GM19240 (cell line): ENCODE results near the gene WWOX.
"Not testable (repeated sequence)": the region's sequence is repeated elsewhere in the genome, so short reads cannot be mapped to it uniquely, and the experiment has no call there.

Source experiments
- DNase-seq: peaks from one replicate; pipeline ENCODE4 v3.0.0; 2011; ENCODE audit warnings: low spot score; ENCODE audit not compliant: insufficient read length

The WWOX gene

GRCh38 chr16:78597809-78598570 lies 498.5 kb downstream of the WWOX start:
- DNase-seq, result no peak

DNA sequence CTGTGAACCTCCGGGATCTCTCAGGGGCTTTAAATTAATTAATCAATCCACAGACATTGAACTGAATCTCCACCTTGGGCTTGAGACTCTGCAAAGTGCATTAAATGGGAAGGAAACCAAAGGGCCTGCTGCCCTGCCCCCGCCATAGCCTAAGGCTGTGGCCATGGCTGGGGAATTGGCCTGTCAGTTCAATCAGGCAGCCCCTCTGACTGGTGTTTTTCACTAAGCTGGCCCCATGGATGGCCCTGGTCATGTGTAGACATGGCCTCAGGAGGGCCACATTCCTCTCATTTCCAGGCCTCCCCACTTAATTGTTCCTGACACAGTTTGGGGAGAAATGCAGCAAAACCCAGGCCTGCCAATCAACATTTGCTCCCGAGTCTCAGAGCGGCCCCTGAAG lies 499.8 kb downstream of the WWOX start:
- no peak for DNase-seq

- not testable (repeated sequence) for DNase-seq
Measured at GRCh38 chr16:78604423-78605062, 505.1 kb downstream of the WWOX start.

DNA sequence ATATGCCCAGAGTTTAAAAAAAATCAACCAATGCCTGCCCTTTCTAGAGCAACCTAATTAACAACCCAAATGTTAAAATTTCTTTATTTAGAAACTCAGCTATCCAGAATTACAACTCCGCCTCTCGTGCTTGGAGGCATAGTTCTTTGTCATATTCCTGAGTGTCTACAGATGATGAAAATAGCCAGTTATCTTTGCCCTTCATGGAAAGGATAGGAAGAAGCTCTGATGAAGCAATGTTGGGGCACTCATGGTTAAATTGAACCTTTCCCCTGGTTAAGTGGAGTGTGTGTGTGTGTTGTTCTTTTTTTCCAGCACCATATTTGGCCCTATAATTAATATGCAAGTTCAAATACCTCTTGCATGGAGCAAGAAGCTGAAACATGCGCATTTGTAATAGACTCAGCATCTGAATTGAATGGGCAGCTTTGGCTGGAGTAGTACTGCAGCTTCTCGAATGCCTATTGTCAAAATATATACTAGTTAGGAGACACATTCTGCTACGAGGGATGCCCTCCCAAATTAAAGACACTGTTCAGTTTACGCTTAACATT lies 506.2 kb downstream of the WWOX start:
- DNase-seq, result no peak

DNA sequence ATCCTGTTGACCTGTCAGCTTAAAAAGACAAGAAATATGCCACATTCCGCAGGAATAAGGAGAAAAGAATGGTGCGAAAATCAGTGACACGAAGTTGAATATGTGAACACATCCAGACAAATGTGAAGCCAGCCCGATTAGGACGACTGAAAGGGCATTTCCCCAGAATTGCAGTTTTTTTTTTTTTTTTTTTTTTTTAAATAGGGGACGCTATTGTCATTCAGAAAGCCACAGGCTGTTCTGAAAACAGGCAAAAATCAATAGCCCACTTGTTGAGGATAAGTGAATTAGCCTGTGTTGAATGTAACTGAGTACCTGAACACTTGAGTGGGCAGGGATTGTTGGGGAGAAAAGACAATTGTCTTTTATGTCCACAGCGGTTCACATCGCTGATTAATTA lies 507.1 kb downstream of the WWOX start:
- no peak for DNase-seq

GRCh38 chr16:78607022-78607421 lies 507.6 kb downstream of the WWOX start:
- no peak for DNase-seq

GRCh38 chr16:78607465-78607864 lies 508.0 kb downstream of the WWOX start:
- DNase-seq, result no peak

DNA sequence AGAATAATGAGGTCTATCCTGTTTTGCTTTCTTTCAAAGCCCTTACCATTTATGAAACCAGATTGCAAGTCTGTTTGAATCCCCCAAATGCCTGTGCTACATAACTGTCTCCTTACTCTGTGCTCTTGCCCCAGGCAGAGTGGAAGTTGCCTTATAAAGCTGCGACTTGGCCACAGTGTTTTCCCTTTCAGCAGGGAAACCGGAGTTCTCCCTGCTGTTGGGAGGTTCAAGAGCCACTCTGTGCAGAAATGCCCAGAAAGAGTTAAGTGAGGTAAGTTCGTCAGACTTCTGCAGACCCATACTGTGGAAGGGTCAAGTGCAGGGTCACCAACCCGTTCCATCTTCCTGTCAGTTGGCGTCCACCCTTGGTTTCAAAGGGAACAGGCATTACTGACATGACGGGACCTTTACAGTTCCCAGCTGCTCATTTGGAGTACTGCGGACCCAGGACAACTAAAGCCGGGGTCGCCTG lies 508.9 kb downstream of the WWOX start:
- no peak for DNase-seq

DNA sequence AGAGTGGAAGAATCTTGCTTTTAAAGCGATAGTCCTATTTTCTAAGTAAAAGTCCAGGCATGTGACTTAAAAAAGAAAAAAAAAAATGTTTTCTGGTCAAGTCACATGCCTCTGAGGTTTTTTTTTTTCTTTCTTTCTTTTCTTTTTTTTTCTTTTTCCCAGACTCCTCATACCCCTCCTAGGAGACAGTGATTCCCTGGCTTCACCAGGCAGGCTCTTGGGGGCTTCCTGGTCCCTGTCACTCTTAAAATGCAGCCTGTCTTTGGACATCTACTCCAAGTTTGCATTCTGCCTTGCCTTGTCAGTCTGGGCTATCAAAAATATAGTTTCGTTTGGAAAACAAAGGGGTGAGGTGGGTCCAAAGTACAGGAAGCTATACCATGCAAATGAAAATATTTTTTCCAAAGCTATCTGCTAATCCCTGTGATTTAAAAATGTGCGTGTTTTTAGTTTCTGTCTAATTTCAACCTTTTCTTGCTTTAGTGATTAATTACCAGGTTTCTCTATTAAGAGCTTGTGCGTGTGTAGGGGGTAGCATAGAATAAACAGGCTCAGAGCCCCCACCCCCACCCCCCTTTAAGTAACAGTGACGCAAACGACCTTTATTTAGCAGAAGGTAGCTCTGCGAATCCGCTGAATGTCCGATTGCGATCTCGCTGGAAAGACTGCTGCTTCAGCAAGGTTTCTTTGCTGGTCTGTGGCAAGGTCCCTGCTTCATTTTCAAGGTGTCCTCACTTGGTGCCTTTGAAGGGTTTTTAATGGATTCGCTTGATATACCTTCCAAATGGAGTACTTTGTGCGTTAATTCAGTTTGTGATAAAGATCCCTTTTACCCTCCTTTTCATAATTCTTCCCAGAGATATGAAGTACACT lies 510.2 kb downstream of the WWOX start:
- no peak for DNase-seq

DNA sequence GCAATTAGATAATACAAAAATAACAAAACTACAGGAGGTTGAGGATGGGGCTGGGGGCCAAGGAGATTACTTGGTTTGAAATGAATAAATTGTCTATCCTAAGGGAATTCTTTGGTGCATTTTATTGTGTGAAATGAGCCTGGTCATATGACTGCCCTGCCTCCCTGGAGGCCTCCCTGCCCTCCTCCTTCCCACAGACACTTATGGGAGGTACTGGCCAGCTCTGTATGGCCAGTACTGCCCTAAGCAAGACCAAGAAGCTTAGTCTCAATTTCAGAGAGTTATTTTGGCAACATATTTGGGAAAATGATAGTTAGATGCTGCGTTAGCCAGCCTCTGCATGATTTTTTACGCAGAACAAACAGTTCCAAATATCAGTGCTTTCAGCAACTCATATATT lies 511.9 kb downstream of the WWOX start:
- no peak for DNase-seq

DNA sequence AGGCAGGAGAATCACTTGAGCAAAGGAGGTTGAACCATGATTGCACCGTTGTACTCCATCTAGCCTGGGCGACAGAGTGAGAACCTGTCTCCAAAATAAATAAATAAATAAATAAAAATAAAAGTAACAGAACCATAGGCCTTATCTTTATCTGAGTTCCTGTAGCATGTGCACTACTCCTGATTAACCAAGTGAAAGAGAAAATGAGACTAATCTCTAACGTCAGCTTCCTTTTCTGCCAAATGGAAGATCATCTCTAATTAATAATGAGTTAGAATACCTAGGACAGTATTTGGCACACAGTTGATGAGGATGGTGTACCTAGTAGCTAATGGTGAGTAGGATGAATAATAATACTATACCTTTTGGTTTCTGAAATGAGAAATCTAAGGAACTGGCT lies 520.4 kb downstream of the WWOX start:
- DNase-seq, result no peak

DNA sequence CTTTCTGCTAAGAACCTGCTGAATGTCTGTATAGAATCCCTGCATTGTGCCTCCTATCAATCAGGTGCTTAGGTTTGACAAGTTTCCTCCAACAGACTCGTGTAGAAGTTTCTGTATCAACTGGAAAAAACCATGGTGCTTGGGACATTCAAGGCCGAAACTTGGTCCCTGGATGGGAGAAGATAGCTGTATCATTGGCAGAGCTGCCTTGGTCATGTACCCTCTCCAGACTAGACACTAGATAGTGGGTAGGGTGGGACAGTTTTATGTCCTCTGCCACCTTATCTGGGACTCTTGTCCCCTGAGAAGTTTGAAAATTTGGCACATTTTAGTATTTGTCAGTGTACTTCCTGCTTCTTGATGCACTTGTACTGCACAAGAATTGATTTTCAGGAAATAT lies 520.8 kb downstream of the WWOX start:
- DNase-seq, result no peak

DNA sequence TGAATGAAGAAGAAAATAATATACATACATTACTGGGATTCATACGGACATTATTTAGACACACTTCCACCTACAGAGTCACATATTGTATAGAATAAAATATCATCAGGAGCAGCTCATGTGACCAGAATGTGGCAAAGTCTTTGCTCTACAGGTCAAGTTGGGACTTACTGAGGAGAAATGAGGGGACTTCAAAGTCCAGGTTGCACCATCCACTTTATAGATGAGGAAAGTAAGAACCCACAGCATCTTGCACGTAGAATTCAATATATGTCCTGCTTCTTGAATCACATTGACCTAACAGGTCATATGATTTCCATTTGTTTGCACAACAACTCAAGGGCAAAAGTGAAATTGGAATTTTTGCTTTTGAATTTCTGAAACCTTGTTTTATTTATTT lies 524.3 kb downstream of the WWOX start:
- no peak for DNase-seq

GRCh38 chr16:78624366-78624765 lies 524.9 kb downstream of the WWOX start:
- no peak for DNase-seq

- no peak for DNase-seq
Measured at GRCh38 chr16:78628461-78629045, 529.1 kb downstream of the WWOX start.

GRCh38 chr16:78629173-78629572 lies 529.7 kb downstream of the WWOX start:
- no peak for DNase-seq

- DNase-seq, result no peak
Measured at GRCh38 chr16:78630102-78630501, 530.6 kb downstream of the WWOX start.

GRCh38 chr16:78633551-78633950 lies 534.1 kb downstream of the WWOX start:
- no peak for DNase-seq

- DNase-seq, result no peak
Measured at GRCh38 chr16:78635807-78636206, 536.4 kb downstream of the WWOX start.

GRCh38 chr16:78638371-78638770 lies 538.9 kb downstream of the WWOX start:
- DNase-seq, result no peak

- no peak for DNase-seq
Measured at GRCh38 chr16:78639775-78640174, 540.3 kb downstream of the WWOX start.
